Endodermal cell (in vitro differentiated cells): ENCODE results near the gene TEX50. TPM values are rescaled to one million over a fixed set of nuclear protein-coding genes. Genes with fewer than 3 reads are reported as not detected.
"Not testable (repeated sequence)": the region's sequence is repeated elsewhere in the genome, so short reads cannot be mapped to it uniquely, and the experiment has no call there.

Source experiments
- DNase-seq: peaks from one replicate; pipeline ENCODE4 v3.0.0-alpha.2; 2017
- H3K27ac ChIP-seq: 2 replicates; pipeline ENCODE4 v1.5.1; 2013; ENCODE audit warnings: mild to moderate bottlenecking, low read depth, low read length, moderate library complexity
- H3K27me3 ChIP-seq: 2 replicates; pipeline ENCODE4 v1.6.1; 2013; ENCODE audit warnings: mild to moderate bottlenecking, low read length, moderate library complexity; ENCODE audit not compliant: insufficient read depth, control insufficient read depth, poor library complexity, severe bottlenecking
- H3K36me3 ChIP-seq: 2 replicates; pipeline ENCODE4 v1.7.0; 2013; ENCODE audit warnings: mild to moderate bottlenecking, low read length, moderate library complexity; ENCODE audit not compliant: control insufficient read depth, insufficient read depth
- H3K4me1 ChIP-seq: one replicate; pipeline ENCODE4 v1.7.0; 2013; ENCODE audit warnings: low read length; ENCODE audit not compliant: control insufficient read depth, insufficient read depth
- H3K4me3 ChIP-seq: 2 replicates; pipeline ENCODE4 v1.5.1; 2013; ENCODE audit warnings: mild to moderate bottlenecking, low read length, moderate library complexity
- H3K9ac ChIP-seq: 2 replicates; pipeline ENCODE4 v1.6.1; 2013; ENCODE audit warnings: mild to moderate bottlenecking, low read length, moderate library complexity; ENCODE audit not compliant: poor library complexity, severe bottlenecking; ENCODE audit errors: extremely low read depth
- H3K9me3 ChIP-seq: 2 replicates; pipeline ENCODE4 v1.6.1; 2013; ENCODE audit warnings: mild to moderate bottlenecking, low read length, moderate library complexity; ENCODE audit not compliant: control insufficient read depth
- H3K27ac Mint-ChIP-seq: 2 replicates; pipeline ENCODE4 v1.8.0; 2020; ENCODE audit warnings: mixed read lengths
- H3K27me3 Mint-ChIP-seq: 2 replicates; pipeline ENCODE4 v1.8.0; 2021; ENCODE audit warnings: mild to moderate bottlenecking, mixed read lengths; ENCODE audit not compliant: insufficient read depth
- H3K36me3 Mint-ChIP-seq: 2 replicates; pipeline ENCODE4 v1.8.0; 2020; ENCODE audit warnings: low read depth, mixed read lengths
- H3K4me1 Mint-ChIP-seq: 2 replicates; pipeline ENCODE4 v1.8.0; 2020; ENCODE audit warnings: mixed read lengths
- H3K4me3 Mint-ChIP-seq: 2 replicates; pipeline ENCODE4 v1.8.0; 2020; ENCODE audit warnings: mild to moderate bottlenecking, moderate library complexity, mixed read lengths
- H3K9me3 Mint-ChIP-seq: 2 replicates; pipeline ENCODE4 v1.8.0; 2020; ENCODE audit warnings: mild to moderate bottlenecking, mixed read lengths
- CTCF ChIP-seq: fragments of 200-600 bp; sonication (generic); conservative IDR thresholded peaks from 2 replicates; pipeline ENCODE4 v1.5.0; 2021; ENCODE audit warnings: antibody characterized with exemption, mild to moderate bottlenecking
- WGBS, 2 experiments: methylation state at CpG; one replicate each; pipeline versions ENCODE4 v1.1.5 to v1.1.7; 2013; ENCODE audit warnings: missing lambda C conversion rate in 2 of 2, mixed read lengths in 1 of 2; ENCODE audit not compliant: insufficient coverage in 1 of 2, insufficient read length in 1 of 2; 5-methylcytosine and 5-hydroxymethylcytosine counted together
- total RNA-seq, 2 donors: library from RNA; stranded (reverse); fragmentation: NEBNext Ultra II Directional in 1 of 2; extraction: Animal tissue kit (Norgen Biotek cat#: 25700) in 1 of 2; gene quantifications; 2 replicates in 1 of 2; 3 replicates in 1 of 2; pipeline ENCODE4 v1.2.1, GENCODE V29; 2021

TEX50 gene
- total RNA-seq, 2 donors from 2014 or later, result not detected

DNA sequence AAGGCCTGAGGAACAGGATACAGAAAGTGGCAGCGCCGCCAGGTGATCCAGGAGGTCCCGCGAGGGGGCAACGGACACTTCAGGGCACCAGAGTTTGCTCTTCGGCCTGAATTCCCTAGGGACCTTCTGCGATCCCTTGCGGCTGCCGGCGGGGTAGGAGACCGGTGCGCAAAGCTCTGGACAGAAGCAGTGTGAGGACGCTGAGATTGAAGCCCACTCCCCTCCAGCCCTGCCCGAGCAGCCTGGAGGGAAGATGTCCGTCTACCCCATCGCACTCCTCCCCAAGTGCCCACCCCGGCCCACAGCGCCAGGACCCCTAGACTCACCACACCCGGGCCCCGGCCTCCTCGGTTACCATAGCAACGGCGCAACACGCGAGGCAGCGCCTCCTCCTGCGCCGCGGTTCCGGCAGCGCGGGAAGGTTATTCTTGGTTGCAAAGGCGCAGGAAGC lies 34.4 kb downstream of the TEX50 start, which contains the start of gene ANKRD45:
Gene ANKRD45, minus strand, starts transcription at position 361 of the 451 bp plus-strand sequence. CDS start 10,433 bp downstream, outside the sequence.
- peaks cover 8% of the 10 kb centered on the region for H3K27me3 Mint-ChIP-seq
- H3K9me3 Mint-ChIP-seq, result no peaks in the 10 kb centered on the region
- no peaks in the 10 kb centered on the region for H3K27me3 ChIP-seq
- H3K9ac ChIP-seq, result peak within 1 kb of the TSS; percentile 38
- peak within 1 kb of the TSS; percentile 50 for H3K27ac Mint-ChIP-seq
- peak; percentile 54 for TF ChIP-seq CTCF
- H3K4me1 ChIP-seq, result no peaks in the 10 kb centered on the region
- H3K36me3 Mint-ChIP-seq, result no peaks in the 10 kb centered on the region
- no peak within 1 kb of the TSS for H3K27ac ChIP-seq
- 0 to 9% methylated on average over 3 to 33 of the region's 33 CpGs for WGBS, 2 experiments
- peak within 1 kb of the TSS; percentile 70 for H3K4me3 Mint-ChIP-seq
- H3K4me1 Mint-ChIP-seq, result peaks cover 8% of the 10 kb centered on the region
- H3K4me3 ChIP-seq, result peak within 1 kb of the TSS; percentile 71
- no peaks in the 10 kb centered on the region for H3K36me3 ChIP-seq
- no peaks in the 10 kb centered on the region for H3K9me3 ChIP-seq
- peak; percentile 91 for DNase-seq

- 88 to 90% methylated on average over 1 to 2 of the region's 2 CpGs for WGBS, 2 experiments
- peaks cover 11% of the 10 kb centered on the region for H3K4me1 Mint-ChIP-seq
These were observed 39.4 kb downstream of the TEX50 start for GRCh38 chr1:173674496-173674895.

GRCh38 chr1:173680152-173680551 lies 45.0 kb downstream of the TEX50 start:
- H3K4me1 Mint-ChIP-seq, result peaks cover 18% of the 10 kb centered on the region
- H3K36me3 Mint-ChIP-seq, result peaks cover 11% of the 10 kb centered on the region
- H3K4me3 Mint-ChIP-seq, H3K36me3 ChIP-seq, DNase-seq, H3K27me3 ChIP-seq, H3K27ac Mint-ChIP-seq, H3K27ac ChIP-seq, H3K9ac ChIP-seq, H3K27me3 Mint-ChIP-seq, H3K4me1 ChIP-seq: not testable (repeated sequence)
- 90% methylated on average over 5 of the region's 5 CpGs; no CpG with 5 or more reads in 1 of the 2 experiments for WGBS, 2 experiments
- peak overlapping the region; percentile 49 for H3K4me3 ChIP-seq
- peaks cover 42% of the 10 kb centered on the region for H3K9me3 Mint-ChIP-seq
- peaks cover 34% of the 10 kb centered on the region for H3K9me3 ChIP-seq

More at GRCh38 chr1:173674496-173674895, 39.4 kb downstream of the TEX50 start:
- not testable (repeated sequence) for H3K36me3 Mint-ChIP-seq, H3K4me1 ChIP-seq, H3K9ac ChIP-seq, DNase-seq, H3K27me3 Mint-ChIP-seq, H3K27ac ChIP-seq, H3K27me3 ChIP-seq, H3K27ac Mint-ChIP-seq, H3K36me3 ChIP-seq, H3K4me3 Mint-ChIP-seq
- H3K9me3 ChIP-seq, result peaks cover 29% of the 10 kb centered on the region
- peaks cover 30% of the 10 kb centered on the region for H3K9me3 Mint-ChIP-seq
- H3K4me3 ChIP-seq, result peak overlapping the region; percentile 17

DNA sequence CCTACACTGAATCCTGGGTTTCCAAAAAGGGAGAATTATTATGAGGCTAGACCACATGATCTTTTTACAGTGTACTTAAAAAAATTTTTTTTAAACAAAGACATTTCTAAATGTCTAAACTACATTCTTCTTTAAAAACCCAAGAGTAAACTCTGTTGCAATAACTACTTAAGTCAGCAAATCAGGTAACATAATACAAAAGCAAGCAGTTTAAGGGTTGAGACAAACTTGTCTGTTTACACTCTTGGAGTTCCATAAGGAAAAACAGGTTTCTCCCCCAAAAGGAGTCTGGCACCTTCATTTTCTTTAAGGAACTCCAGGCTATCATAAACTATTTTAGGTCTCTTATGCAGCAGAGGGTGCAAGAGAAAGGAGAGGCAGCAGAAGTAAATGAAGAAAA lies 47.0 kb downstream of the TEX50 start:
- H3K27ac ChIP-seq, result no peak overlapping the region
- H3K4me3 Mint-ChIP-seq, result no peak overlapping the region

DNA sequence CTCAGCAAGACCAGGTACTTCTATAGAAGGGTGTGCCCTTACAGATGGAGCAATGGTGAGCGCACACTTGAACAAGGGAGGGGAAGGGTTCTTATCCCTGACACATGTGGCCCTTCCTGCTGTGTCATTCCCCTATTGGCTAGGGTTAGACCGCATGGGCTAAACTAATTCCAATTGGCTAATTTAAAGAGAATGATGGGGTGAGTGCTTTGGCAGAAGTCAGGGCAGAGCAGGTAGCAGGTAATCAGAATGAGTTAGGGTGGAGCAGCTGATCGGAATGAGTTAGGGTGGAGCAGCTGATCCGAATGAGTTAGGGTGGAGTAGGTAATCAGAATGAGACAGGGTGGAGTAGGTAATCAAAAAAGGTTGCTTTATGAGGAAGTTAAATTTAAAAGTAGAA lies 48.7 kb downstream of the TEX50 start:
- not testable (repeated sequence) for H3K4me3 Mint-ChIP-seq, H3K4me1 ChIP-seq, H3K9me3 ChIP-seq, H3K27ac Mint-ChIP-seq, H3K27me3 Mint-ChIP-seq, H3K36me3 ChIP-seq, H3K27ac ChIP-seq, H3K36me3 Mint-ChIP-seq, DNase-seq, H3K4me3 ChIP-seq, H3K9ac ChIP-seq, H3K27me3 ChIP-seq
- 80 to 96% methylated on average over 1 to 4 of the region's 4 CpGs for WGBS, 2 experiments
- Mint-ChIP-seq H3K4me1 (peaks cover 44% of the 10 kb centered on the region), H3K9me3 (peaks cover 19% of the 10 kb centered on the region)

More for the DNA sequence above, 47.0 kb downstream of the TEX50 start:
- Mint-ChIP-seq H3K27ac (peak overlapping the region; percentile 78), H3K4me1 (peaks cover 28% of the 10 kb centered on the region), H3K27me3 (no peaks in the 10 kb centered on the region), H3K9me3 (peaks cover 32% of the 10 kb centered on the region), H3K36me3 (peaks cover 11% of the 10 kb centered on the region)
- no peaks in the 10 kb centered on the region for H3K4me1 ChIP-seq
- no peak for TF ChIP-seq CTCF
- H3K9me3 ChIP-seq, result peaks cover 16% of the 10 kb centered on the region
- H3K27me3 ChIP-seq, result no peaks in the 10 kb centered on the region
- no peak for DNase-seq
- no peak overlapping the region for H3K4me3 ChIP-seq
- no peak overlapping the region for H3K9ac ChIP-seq
- H3K36me3 ChIP-seq, result no peaks in the 10 kb centered on the region

DNA sequence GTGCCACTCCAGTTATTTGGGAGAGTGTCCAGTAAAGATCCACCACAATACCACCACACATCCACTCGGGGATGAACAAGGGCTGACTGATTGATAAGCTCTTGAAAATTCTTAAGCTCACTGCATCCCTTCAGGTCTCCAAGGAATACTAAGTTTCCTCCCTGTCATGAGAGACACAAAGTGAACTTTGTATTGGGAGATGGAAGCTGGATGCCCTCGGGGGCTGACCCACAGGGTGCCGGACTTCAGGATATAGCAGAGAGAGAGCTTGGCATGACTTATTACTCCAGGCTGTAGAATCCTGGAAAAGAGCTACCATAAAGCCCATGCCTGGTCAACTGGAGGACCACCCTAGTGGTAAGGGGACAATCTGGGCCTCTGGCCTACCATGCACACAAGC lies 50.0 kb downstream of the TEX50 start:
- H3K27ac Mint-ChIP-seq, DNase-seq, H3K27me3 ChIP-seq: not testable (repeated sequence)

More for the DNA sequence above, 50.0 kb downstream of the TEX50 start:
- 95 to 100% methylated on average over 1 to 2 of the region's 3 CpGs for WGBS, 2 experiments
- H3K36me3 Mint-ChIP-seq, H3K4me3 ChIP-seq, H3K9me3 ChIP-seq, H3K4me3 Mint-ChIP-seq, H3K27ac ChIP-seq, H3K27me3 Mint-ChIP-seq, H3K9me3 Mint-ChIP-seq, H3K4me1 ChIP-seq, H3K9ac ChIP-seq, H3K36me3 ChIP-seq: not testable (repeated sequence)
- H3K4me1 Mint-ChIP-seq, result peaks cover 53% of the 10 kb centered on the region
